ENCODE data around the gene ZNF544. TPM values are rescaled to one million over a fixed set of nuclear protein-coding genes. Genes with fewer than 3 reads are reported as not detected.

The ZNF544 gene
- polyA plus RNA-seq, 1 donor, result 33.8 TPM

- Histone ChIP-seq H3K36me3 (ENCODE audit: control insufficient read depth, insufficient read depth, low read length) (peaks cover 81% of the 10 kb centered on the region), H3K27me3 (ENCODE audit: control insufficient read depth, insufficient read depth, low read length) (no peaks in the 10 kb centered on the region), H3K27ac (ENCODE audit: low read length) (no peak overlapping the region), H3K4me3 (ENCODE audit: low read length) (no peak overlapping the region), H3K4me1 (ENCODE audit: control insufficient read depth, insufficient read depth, low read length) (no peaks in the 10 kb centered on the region), H3K9me3 (ENCODE audit: control insufficient read depth, low read depth, low read length) (peaks cover 86% of the 10 kb centered on the region)
- no peak for DNase-seq
- WGBS (ENCODE audit: insufficient coverage, low lambda C conversion rate), result no CpG with 5 or more reads among the region's 8 CpGs
Measured at GRCh38 chr19:58209577-58209976, 19.1 kb upstream of the ZNF544 start.

GRCh38 chr19:58212336-58213074, 16.2 kb upstream of the ZNF544 start:
- Histone ChIP-seq H3K36me3 (ENCODE audit: control insufficient read depth, insufficient read depth, low read length) (peaks cover 64% of the 10 kb centered on the region), H3K27me3 (ENCODE audit: control insufficient read depth, insufficient read depth, low read length) (no peaks in the 10 kb centered on the region), H3K27ac (ENCODE audit: low read length) (no peak overlapping the region), H3K4me1 (ENCODE audit: control insufficient read depth, insufficient read depth, low read length) (no peaks in the 10 kb centered on the region), H3K9me3 (ENCODE audit: control insufficient read depth, low read depth, low read length) (peaks cover 80% of the 10 kb centered on the region), H3K4me3 (ENCODE audit: low read length) (no peak overlapping the region)
- WGBS (ENCODE audit: insufficient coverage, low lambda C conversion rate), result 100% methylated on average over 2 of the region's 17 CpGs
- DNase-seq, result no peak

GRCh38 chr19:58213075-58213369, 15.7 kb upstream of the ZNF544 start:
- Histone ChIP-seq H3K4me1 (ENCODE audit: control insufficient read depth, insufficient read depth, low read length) (no peaks in the 10 kb centered on the region), H3K9me3 (ENCODE audit: control insufficient read depth, low read depth, low read length) (peaks cover 77% of the 10 kb centered on the region), H3K27me3 (ENCODE audit: control insufficient read depth, insufficient read depth, low read length) (no peaks in the 10 kb centered on the region), H3K27ac (ENCODE audit: low read length) (no peak overlapping the region), H3K4me3 (ENCODE audit: low read length) (no peak overlapping the region), H3K36me3 (ENCODE audit: control insufficient read depth, insufficient read depth, low read length) (peaks cover 59% of the 10 kb centered on the region)
- no CpG with 5 or more reads among the region's 1 CpG for WGBS (ENCODE audit: insufficient coverage, low lambda C conversion rate)
- no peak for DNase-seq

GRCh38 chr19:58217069-58217481, 11.6 kb upstream of the ZNF544 start:
- Histone ChIP-seq H3K4me1 (ENCODE audit: control insufficient read depth, insufficient read depth, low read length) (no peaks in the 10 kb centered on the region), H3K27ac (ENCODE audit: low read length) (no peak overlapping the region), H3K9me3 (ENCODE audit: control insufficient read depth, low read depth, low read length) (peaks cover 63% of the 10 kb centered on the region), H3K4me3 (ENCODE audit: low read length) (no peak overlapping the region), H3K36me3 (ENCODE audit: control insufficient read depth, insufficient read depth, low read length) (peaks cover 19% of the 10 kb centered on the region), H3K27me3 (ENCODE audit: control insufficient read depth, insufficient read depth, low read length) (no peaks in the 10 kb centered on the region)
- DNase-seq, result no peak
- no CpG with 5 or more reads among the region's 34 CpGs for WGBS (ENCODE audit: insufficient coverage, low lambda C conversion rate)

GRCh38 chr19:58217607-58218391, 10.9 kb upstream of the ZNF544 start:
- Histone ChIP-seq H3K36me3 (ENCODE audit: control insufficient read depth, insufficient read depth, low read length) (peaks cover 12% of the 10 kb centered on the region), H3K4me3 (ENCODE audit: low read length) (no peak overlapping the region), H3K9me3 (ENCODE audit: control insufficient read depth, low read depth, low read length) (peaks cover 59% of the 10 kb centered on the region), H3K27ac (ENCODE audit: low read length) (no peak overlapping the region), H3K4me1 (ENCODE audit: control insufficient read depth, insufficient read depth, low read length) (no peaks in the 10 kb centered on the region), H3K27me3 (ENCODE audit: control insufficient read depth, insufficient read depth, low read length) (no peaks in the 10 kb centered on the region)
- no peak for DNase-seq
- 100% methylated on average over 1 of the region's 25 CpGs for WGBS (ENCODE audit: insufficient coverage, low lambda C conversion rate)

- Histone ChIP-seq H3K27me3 (ENCODE audit: control insufficient read depth, insufficient read depth, low read length) (no peaks in the 10 kb centered on the region), H3K36me3 (ENCODE audit: control insufficient read depth, insufficient read depth, low read length) (peaks cover 3% of the 10 kb centered on the region), H3K4me3 (ENCODE audit: low read length) (no peak overlapping the region), H3K4me1 (ENCODE audit: control insufficient read depth, insufficient read depth, low read length) (no peaks in the 10 kb centered on the region), H3K27ac (ENCODE audit: low read length) (no peak overlapping the region), H3K9me3 (ENCODE audit: control insufficient read depth, low read depth, low read length) (peaks cover 52% of the 10 kb centered on the region)
- DNase-seq, result no peak
- no CpG with 5 or more reads among the region's 9 CpGs for WGBS (ENCODE audit: insufficient coverage, low lambda C conversion rate)
Measured at GRCh38 chr19:58218899-58219298, 9.8 kb upstream of the ZNF544 start.

- Histone ChIP-seq H3K4me3 (ENCODE audit: low read length) (peak overlapping the region; percentile 86), H3K36me3 (ENCODE audit: control insufficient read depth, insufficient read depth, low read length) (peaks cover 34% of the 10 kb centered on the region), H3K9me3 (ENCODE audit: control insufficient read depth, low read depth, low read length) (peaks cover 37% of the 10 kb centered on the region), H3K27me3 (ENCODE audit: control insufficient read depth, insufficient read depth, low read length) (no peaks in the 10 kb centered on the region), H3K4me1 (ENCODE audit: control insufficient read depth, insufficient read depth, low read length) (peaks cover 11% of the 10 kb centered on the region), H3K27ac (ENCODE audit: low read length) (peak overlapping the region; percentile 88)
- WGBS (ENCODE audit: insufficient coverage, low lambda C conversion rate), result no CpG with 5 or more reads among the region's 23 CpGs
- DNase-seq, result no peak
Measured at GRCh38 chr19:58227964-58228584, 640 bp upstream of the ZNF544 start.

GRCh38 chr19:58229255-58229639, 533 bp downstream of the ZNF544 start:
- DNase-seq, result peak; percentile 28 to 51
- Histone ChIP-seq H3K27ac (ENCODE audit: low read length) (peak overlapping the region; percentile 88), H3K9me3 (ENCODE audit: control insufficient read depth, low read depth, low read length) (peaks cover 39% of the 10 kb centered on the region), H3K36me3 (ENCODE audit: control insufficient read depth, insufficient read depth, low read length) (peaks cover 44% of the 10 kb centered on the region), H3K4me3 (ENCODE audit: low read length) (peak overlapping the region; percentile 86), H3K4me1 (ENCODE audit: control insufficient read depth, insufficient read depth, low read length) (peaks cover 11% of the 10 kb centered on the region), H3K27me3 (ENCODE audit: control insufficient read depth, insufficient read depth, low read length) (no peaks in the 10 kb centered on the region)
- no CpG with 5 or more reads among the region's 13 CpGs for WGBS (ENCODE audit: insufficient coverage, low lambda C conversion rate)

GRCh38 chr19:58237324-58237723, 8.6 kb downstream of the ZNF544 start:
- Histone ChIP-seq H3K4me3 (ENCODE audit: low read length) (no peak overlapping the region), H3K27ac (ENCODE audit: low read length) (no peak overlapping the region), H3K36me3 (ENCODE audit: control insufficient read depth, insufficient read depth, low read length) (peaks cover 65% of the 10 kb centered on the region), H3K4me1 (ENCODE audit: control insufficient read depth, insufficient read depth, low read length) (no peaks in the 10 kb centered on the region), H3K27me3 (ENCODE audit: control insufficient read depth, insufficient read depth, low read length) (no peaks in the 10 kb centered on the region), H3K9me3 (ENCODE audit: control insufficient read depth, low read depth, low read length) (peaks cover 75% of the 10 kb centered on the region)
- no CpG with 5 or more reads among the region's 10 CpGs for WGBS (ENCODE audit: insufficient coverage, low lambda C conversion rate)
- DNase-seq, result no peak

GRCh38 chr19:58243351-58243750, 14.6 kb downstream of the ZNF544 start:
- WGBS (ENCODE audit: insufficient coverage, low lambda C conversion rate), result no CpG with 5 or more reads among the region's 6 CpGs
- Histone ChIP-seq H3K9me3 (ENCODE audit: control insufficient read depth, low read depth, low read length) (peaks cover 95% of the 10 kb centered on the region), H3K4me3 (ENCODE audit: low read length) (no peak overlapping the region), H3K27ac (ENCODE audit: low read length) (no peak overlapping the region), H3K36me3 (ENCODE audit: control insufficient read depth, insufficient read depth, low read length) (peaks cover 79% of the 10 kb centered on the region), H3K4me1 (ENCODE audit: control insufficient read depth, insufficient read depth, low read length) (no peaks in the 10 kb centered on the region), H3K27me3 (ENCODE audit: control insufficient read depth, insufficient read depth, low read length) (no peaks in the 10 kb centered on the region)
- DNase-seq, result no peak
